Astrocyte (in vitro differentiated cells and primary cell): Measurements from ENCODE around the gene ACOT7. TPM values are rescaled to one million over a fixed set of nuclear protein-coding genes. Genes with fewer than 3 reads are reported as not detected.

Experiments
- DNase-seq: peaks from one replicate; pipeline ENCODE4 v3.0.0-alpha.2; 2010; ENCODE audit warnings: low read depth
- FAIRE-seq: peaks from 2 replicates; lab custom pipeline; 2011; peaks lifted over from hg19 to GRCh38; lab: Jason Lieb, UNC
- H2AFZ ChIP-seq: 2 replicates; pipeline ENCODE4 v1.6.0; 2012; ENCODE audit warnings: low read depth, low read length, inconsistent platforms
- H3K27ac ChIP-seq: 2 replicates; pipeline ENCODE4 v1.5.1; 2011; ENCODE audit warnings: low read depth, low read length, inconsistent platforms
- H3K27me3 ChIP-seq: 2 replicates; pipeline ENCODE4 v1.6.0; 2011; ENCODE audit warnings: low read length, inconsistent platforms; ENCODE audit not compliant: insufficient read depth
- H3K36me3 ChIP-seq: 2 replicates; pipeline ENCODE4 v1.5.1; 2011; ENCODE audit warnings: low read length, inconsistent platforms; ENCODE audit not compliant: insufficient read depth
- H3K4me1 ChIP-seq: 2 replicates; pipeline ENCODE4 v1.5.1; 2011; ENCODE audit warnings: low read length, inconsistent platforms; ENCODE audit not compliant: insufficient read depth
- H3K4me2 ChIP-seq: 2 replicates; pipeline ENCODE4 v1.6.0; 2012; ENCODE audit warnings: low read length, inconsistent platforms
- H3K4me3 ChIP-seq: 2 replicates; pipeline ENCODE4 v1.5.1; 2011; ENCODE audit warnings: low read depth, mild to moderate bottlenecking, low read length, inconsistent platforms; ENCODE audit not compliant: insufficient read depth
- H3K79me2 ChIP-seq: 2 replicates; pipeline ENCODE4 v1.6.0; 2012; ENCODE audit warnings: mild to moderate bottlenecking, low read length, inconsistent platforms; ENCODE audit not compliant: insufficient read depth
- H3K9ac ChIP-seq: 2 replicates; pipeline ENCODE4 v1.6.0; 2012; ENCODE audit warnings: mild to moderate bottlenecking, low read length, inconsistent platforms
- H3K9me3 ChIP-seq: 2 replicates; pipeline ENCODE4 v1.5.1; 2012; ENCODE audit warnings: low read depth, mild to moderate bottlenecking, low read length, inconsistent platforms; ENCODE audit not compliant: insufficient read depth
- H4K20me1 ChIP-seq: 2 replicates; pipeline ENCODE4 v1.6.0; 2012; ENCODE audit warnings: low read length, inconsistent platforms; ENCODE audit not compliant: insufficient read depth
- H3K27ac Mint-ChIP-seq: one replicate; pipeline ENCODE4 v1.8.0; 2021; ENCODE audit warnings: mild to moderate bottlenecking, mixed read lengths; ENCODE audit not compliant: unreplicated experiment
- H3K27me3 Mint-ChIP-seq: one replicate; pipeline ENCODE4 v1.8.0; 2021; ENCODE audit warnings: low read depth, mixed read lengths; ENCODE audit not compliant: unreplicated experiment
- H3K36me3 Mint-ChIP-seq: one replicate; pipeline ENCODE4 v1.8.0; 2021; ENCODE audit warnings: low read depth, mixed read lengths; ENCODE audit not compliant: unreplicated experiment
- H3K4me1 Mint-ChIP-seq: one replicate; pipeline ENCODE4 v1.8.0; 2021; ENCODE audit warnings: low read depth, mixed read lengths; ENCODE audit not compliant: unreplicated experiment
- H3K4me3 Mint-ChIP-seq: one replicate; pipeline ENCODE4 v1.8.0; 2021; ENCODE audit warnings: mild to moderate bottlenecking, moderate library complexity, mixed read lengths; ENCODE audit not compliant: unreplicated experiment
- H3K9me3 Mint-ChIP-seq: one replicate; pipeline ENCODE4 v1.8.0; 2021; ENCODE audit warnings: mild to moderate bottlenecking, mixed read lengths; ENCODE audit not compliant: unreplicated experiment
- EZH2 ChIP-seq: IDR thresholded peaks from 2 replicates; pipeline ENCODE4 v1.6.1; 2012; ENCODE audit warnings: mild to moderate bottlenecking, low read length, inconsistent platforms; ENCODE audit not compliant: insufficient read depth
- total RNA-seq: library from RNA; stranded (reverse); gene quantifications from 2 replicates; pipeline ENCODE4 v1.2.1, GENCODE V29; 2021
- TF ChIP-seq, protein P1 (sequence below): IDR thresholded peaks from 2 replicates; pipeline ENCODE4 v1.5.1; 2011; ENCODE audit warnings: low read depth, mild to moderate bottlenecking, inconsistent platforms, low read length, moderate library complexity; ENCODE audit not compliant: insufficient read depth

Gene ACOT7
- total RNA-seq, 1 donor from 2014 or later: 91.1 TPM

DNA sequence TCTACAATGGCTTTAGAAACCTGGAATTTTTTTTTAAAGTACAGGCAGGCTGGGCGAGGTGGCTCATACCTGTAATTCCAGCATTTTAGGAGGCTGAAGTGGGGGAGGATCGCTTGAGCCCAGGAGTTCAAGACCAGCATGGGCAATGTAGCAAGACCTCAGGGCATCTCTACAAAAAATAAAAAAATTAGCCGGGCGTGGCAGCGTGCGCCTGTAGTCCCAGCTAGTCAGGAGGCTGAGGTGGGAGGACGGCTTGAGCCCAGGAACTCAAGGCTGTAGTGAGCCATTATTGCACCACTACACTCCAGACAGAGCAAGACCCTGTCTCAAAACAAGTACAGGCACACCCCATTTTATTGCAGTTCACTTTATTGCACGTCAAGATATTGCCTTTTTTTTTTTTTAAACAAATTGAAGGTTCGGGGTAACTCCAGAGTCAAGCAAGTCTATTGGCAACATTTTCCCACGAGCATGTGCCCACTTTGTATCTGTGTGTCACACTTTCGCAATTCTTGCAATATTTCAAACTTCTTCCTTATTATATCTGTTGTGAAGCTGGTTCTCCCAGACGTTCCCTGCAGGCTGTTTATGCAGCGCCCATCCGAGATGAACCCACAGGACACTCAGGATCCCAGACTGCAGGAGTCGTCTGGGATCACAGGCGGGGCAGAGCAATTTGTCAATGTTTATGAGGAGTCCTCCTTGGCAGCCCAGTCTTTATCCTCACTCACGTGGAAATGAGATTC lies 21.5 kb upstream of the ACOT7 start:
- peaks cover 36% of the 10 kb centered on the region for H3K27me3 Mint-ChIP-seq
- H3K36me3 ChIP-seq: no peaks in the 10 kb centered on the region

DNA sequence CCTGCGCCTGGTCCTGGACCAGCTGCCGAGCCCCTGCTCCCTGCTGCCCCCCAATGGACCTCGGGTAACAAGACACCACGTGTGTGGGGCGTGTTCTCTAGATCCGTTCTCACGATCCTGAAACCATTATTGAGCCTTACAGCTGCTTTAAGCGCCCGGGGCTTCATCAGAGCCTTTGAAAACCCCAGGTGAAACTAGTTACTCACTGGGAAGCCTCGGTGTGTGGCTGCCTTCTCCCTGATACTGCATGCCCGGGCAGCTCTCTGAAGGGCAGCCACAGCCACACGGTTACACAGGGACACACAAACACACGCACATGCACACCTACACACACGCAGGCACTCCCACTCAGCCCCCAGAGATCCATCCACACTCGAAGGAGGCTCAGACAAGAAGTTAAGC lies 20.9 kb upstream of the ACOT7 start:
- no peaks in the 10 kb centered on the region for H3K79me2 ChIP-seq
- H3K27me3 ChIP-seq: peaks cover 42% of the 10 kb centered on the region
- peaks cover 4% of the 10 kb centered on the region for H3K9me3 Mint-ChIP-seq
- DNase-seq (peak; percentile 32), FAIRE-seq (no peak)
- H3K27ac Mint-ChIP-seq: peak overlapping the region; percentile 79
- no peak for TF ChIP-seq EZH2
- TF ChIP-seq, protein P1, sequence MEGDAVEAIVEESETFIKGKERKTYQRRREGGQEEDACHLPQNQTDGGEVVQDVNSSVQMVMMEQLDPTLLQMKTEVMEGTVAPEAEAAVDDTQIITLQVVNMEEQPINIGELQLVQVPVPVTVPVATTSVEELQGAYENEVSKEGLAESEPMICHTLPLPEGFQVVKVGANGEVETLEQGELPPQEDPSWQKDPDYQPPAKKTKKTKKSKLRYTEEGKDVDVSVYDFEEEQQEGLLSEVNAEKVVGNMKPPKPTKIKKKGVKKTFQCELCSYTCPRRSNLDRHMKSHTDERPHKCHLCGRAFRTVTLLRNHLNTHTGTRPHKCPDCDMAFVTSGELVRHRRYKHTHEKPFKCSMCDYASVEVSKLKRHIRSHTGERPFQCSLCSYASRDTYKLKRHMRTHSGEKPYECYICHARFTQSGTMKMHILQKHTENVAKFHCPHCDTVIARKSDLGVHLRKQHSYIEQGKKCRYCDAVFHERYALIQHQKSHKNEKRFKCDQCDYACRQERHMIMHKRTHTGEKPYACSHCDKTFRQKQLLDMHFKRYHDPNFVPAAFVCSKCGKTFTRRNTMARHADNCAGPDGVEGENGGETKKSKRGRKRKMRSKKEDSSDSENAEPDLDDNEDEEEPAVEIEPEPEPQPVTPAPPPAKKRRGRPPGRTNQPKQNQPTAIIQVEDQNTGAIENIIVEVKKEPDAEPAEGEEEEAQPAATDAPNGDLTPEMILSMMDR: peak; percentile 51
- no peak overlapping the region for H3K4me3 ChIP-seq
- H3K27ac ChIP-seq: no peak overlapping the region
- H3K9ac ChIP-seq: peak overlapping the region; percentile 22
- peaks cover 3% of the 10 kb centered on the region for H3K4me1 Mint-ChIP-seq
- H2AFZ ChIP-seq: peak overlapping the region; percentile 65
- H3K36me3 ChIP-seq: no peaks in the 10 kb centered on the region
- no peaks in the 10 kb centered on the region for H3K9me3 ChIP-seq
- peaks cover 5% of the 10 kb centered on the region for H3K36me3 Mint-ChIP-seq
- peaks cover 36% of the 10 kb centered on the region for H3K27me3 Mint-ChIP-seq
- H3K4me2 ChIP-seq: peak overlapping the region; percentile 76
- peaks cover 13% of the 10 kb centered on the region for H3K4me1 ChIP-seq
- no peak overlapping the region for H3K4me3 Mint-ChIP-seq
- no peaks in the 10 kb centered on the region for H4K20me1 ChIP-seq

More for the DNA sequence above, 21.5 kb upstream of the ACOT7 start:
- FAIRE-seq: no peak
- Histone ChIP-seq H3K79me2 (no peaks in the 10 kb centered on the region), H3K27me3 (peaks cover 47% of the 10 kb centered on the region), H3K27ac (no peak overlapping the region), H3K4me3 (no peak overlapping the region), H2AFZ (peak overlapping the region; percentile 65), H3K4me2 (peak overlapping the region; percentile 76), H3K9ac (peak overlapping the region; percentile 22), H3K9me3 (no peaks in the 10 kb centered on the region), H4K20me1 (no peaks in the 10 kb centered on the region), H3K4me1 (peaks cover 14% of the 10 kb centered on the region)
- H3K4me3 Mint-ChIP-seq: no peak overlapping the region
- H3K4me1 Mint-ChIP-seq: peaks cover 3% of the 10 kb centered on the region
- peaks cover 4% of the 10 kb centered on the region for H3K9me3 Mint-ChIP-seq
- DNase-seq: no peak
- TF ChIP-seq, protein P1: no peak
- no peak for TF ChIP-seq EZH2
- H3K27ac Mint-ChIP-seq: peak overlapping the region; percentile 79
- peaks cover 5% of the 10 kb centered on the region for H3K36me3 Mint-ChIP-seq

DNA sequence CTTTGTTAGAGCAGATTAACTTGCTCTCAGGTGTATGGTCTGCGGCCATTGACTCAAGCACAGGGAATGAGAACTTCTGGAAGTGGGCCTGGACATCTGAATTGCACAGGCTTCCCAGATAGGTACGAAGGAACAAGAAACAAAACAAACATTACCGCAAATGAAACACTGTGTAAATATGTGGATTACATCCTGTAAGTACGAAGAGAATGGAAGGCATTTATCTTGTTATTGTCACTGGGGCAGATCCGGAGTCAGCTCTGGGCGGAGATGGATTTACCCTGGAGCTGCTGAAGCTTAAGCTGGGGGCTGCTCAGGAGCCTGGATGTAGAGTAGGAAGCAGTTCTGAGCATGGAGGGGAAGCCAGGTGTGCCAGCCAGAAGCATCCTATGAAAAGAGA lies 19.3 kb upstream of the ACOT7 start:
- Histone ChIP-seq H2AFZ (no peak overlapping the region), H3K79me2 (no peaks in the 10 kb centered on the region), H3K36me3 (no peaks in the 10 kb centered on the region), H3K4me3 (no peak overlapping the region), H4K20me1 (no peaks in the 10 kb centered on the region), H3K27me3 (peaks cover 36% of the 10 kb centered on the region), H3K27ac (no peak overlapping the region), H3K9ac (no peak overlapping the region), H3K9me3 (no peaks in the 10 kb centered on the region), H3K4me2 (peak overlapping the region; percentile 26), H3K4me1 (peaks cover 13% of the 10 kb centered on the region)
- TF ChIP-seq, protein P1: no peak
- TF ChIP-seq EZH2: no peak
- DNase-seq (peak; percentile 49), FAIRE-seq (no peak)
- Mint-ChIP-seq H3K4me1 (peaks cover 3% of the 10 kb centered on the region), H3K4me3 (no peak overlapping the region), H3K27me3 (peaks cover 33% of the 10 kb centered on the region), H3K9me3 (peaks cover 4% of the 10 kb centered on the region), H3K36me3 (peaks cover 4% of the 10 kb centered on the region), H3K27ac (no peak overlapping the region)
